HUES64 (cell line): Measurements from ENCODE around the gene ESYT2.

Experiments used
- H3K27ac ChIP-seq: 2 replicates; pipeline ENCODE4 v1.7.0; 2013; ENCODE audit warnings: low read depth, low read length, inconsistent platforms
- H3K27me3 ChIP-seq: 2 replicates; pipeline ENCODE4 v1.6.1; 2013; ENCODE audit warnings: mild to moderate bottlenecking, low read length; ENCODE audit not compliant: insufficient read depth
- H3K36me3 ChIP-seq: 2 replicates; pipeline ENCODE4 v1.6.1; 2013; ENCODE audit warnings: mild to moderate bottlenecking, low read length; ENCODE audit not compliant: insufficient read depth
- H3K4me1 ChIP-seq: 2 replicates; pipeline ENCODE4 v1.6.1; 2013; ENCODE audit warnings: mild to moderate bottlenecking, low read length, moderate library complexity; ENCODE audit not compliant: insufficient read depth
- H3K4me3 ChIP-seq: 2 replicates; pipeline ENCODE4 v1.5.1; 2013; ENCODE audit warnings: mild to moderate bottlenecking, low read length, moderate library complexity
- H3K9ac ChIP-seq: 2 replicates; pipeline ENCODE4 v1.6.1; 2013; ENCODE audit warnings: mild to moderate bottlenecking, low read depth, low read length
- H3K9me3 ChIP-seq: 2 replicates; pipeline ENCODE4 v1.6.1; 2013; ENCODE audit warnings: low read depth, low read length; ENCODE audit not compliant: insufficient read depth
- WGBS: fragments of 150-250, 120-280 bp; methylation state at CpG from one replicate; pipeline ENCODE4 v1.1.7; 2013; ENCODE audit warnings: missing lambda C conversion rate; 5-methylcytosine and 5-hydroxymethylcytosine counted together

The ESYT2 gene

GRCh38 chr7:158779061-158780000 is 50.0 kb downstream of the ESYT2 start:
- Histone ChIP-seq H3K9me3 (peaks cover 18% of the 10 kb centered on the region), H3K4me1 (no peaks in the 10 kb centered on the region), H3K27ac (no peak overlapping the region), H3K4me3 (no peak overlapping the region), H3K36me3 (peaks cover 79% of the 10 kb centered on the region), H3K27me3 (no peaks in the 10 kb centered on the region), H3K9ac (no peak overlapping the region)
- 95% methylated on average over 6 of the region's 6 CpGs for WGBS

GRCh38 chr7:158778471-158778870 is 50.8 kb downstream of the ESYT2 start:
- Histone ChIP-seq H3K9ac (no peak overlapping the region), H3K36me3 (peaks cover 71% of the 10 kb centered on the region), H3K27ac (no peak overlapping the region), H3K9me3 (peaks cover 18% of the 10 kb centered on the region), H3K4me3 (no peak overlapping the region), H3K4me1 (no peaks in the 10 kb centered on the region), H3K27me3 (no peaks in the 10 kb centered on the region)
- WGBS, result 95% methylated on average over 6 of the region's 6 CpGs

GRCh38 chr7:158777793-158778192 is 51.5 kb downstream of the ESYT2 start:
- no peaks in the 10 kb centered on the region for H3K27me3 ChIP-seq
- 88% methylated on average over 10 of the region's 10 CpGs for WGBS
- no peak overlapping the region for H3K4me3 ChIP-seq
- H3K4me1 ChIP-seq, result no peaks in the 10 kb centered on the region
- H3K9me3 ChIP-seq, result peaks cover 18% of the 10 kb centered on the region
- H3K9ac ChIP-seq, result no peak overlapping the region
- H3K27ac ChIP-seq, result no peak overlapping the region
- peaks cover 67% of the 10 kb centered on the region for H3K36me3 ChIP-seq

GRCh38 chr7:158776474-158776873 is 52.8 kb downstream of the ESYT2 start:
- Histone ChIP-seq H3K36me3 (peaks cover 58% of the 10 kb centered on the region), H3K9me3 (peaks cover 5% of the 10 kb centered on the region), H3K4me3 (no peak overlapping the region)

GRCh38 chr7:158774952-158775351 is 54.4 kb downstream of the ESYT2 start:
- Histone ChIP-seq H3K27ac (no peak overlapping the region), H3K27me3 (no peaks in the 10 kb centered on the region), H3K4me1 (no peaks in the 10 kb centered on the region), H3K4me3 (no peak overlapping the region), H3K36me3 (peaks cover 52% of the 10 kb centered on the region), H3K9ac (no peak overlapping the region), H3K9me3 (no peaks in the 10 kb centered on the region)
- WGBS, result 95% methylated on average over 5 of the region's 5 CpGs

More at GRCh38 chr7:158776474-158776873, 52.8 kb downstream of the ESYT2 start:
- WGBS, result 93% methylated on average over 2 of the region's 3 CpGs
- H3K9ac ChIP-seq, result no peak overlapping the region
- no peaks in the 10 kb centered on the region for H3K4me1 ChIP-seq
- no peaks in the 10 kb centered on the region for H3K27me3 ChIP-seq
- H3K27ac ChIP-seq, result no peak overlapping the region

- no peaks in the 10 kb centered on the region for H3K4me1 ChIP-seq
- H3K27me3 ChIP-seq, result no peaks in the 10 kb centered on the region
- peaks cover 43% of the 10 kb centered on the region for H3K36me3 ChIP-seq
- H3K27ac ChIP-seq, result no peak overlapping the region
- H3K4me3 ChIP-seq, result no peak overlapping the region
- no peaks in the 10 kb centered on the region for H3K9me3 ChIP-seq
- WGBS, result 88% methylated on average over 11 of the region's 11 CpGs
- H3K9ac ChIP-seq, result no peak overlapping the region
These were observed 56.4 kb downstream of the ESYT2 start for GRCh38 chr7:158772916-158773315.

- Histone ChIP-seq H3K4me3 (no peak overlapping the region), H3K27me3 (no peaks in the 10 kb centered on the region), H3K4me1 (no peaks in the 10 kb centered on the region), H3K27ac (no peak overlapping the region), H3K9me3 (no peaks in the 10 kb centered on the region), H3K9ac (no peak overlapping the region), H3K36me3 (peaks cover 47% of the 10 kb centered on the region; the same call in 1 of the 2 replicates)
- 93% methylated on average over 16 of the region's 16 CpGs for WGBS
These were observed 58.0 kb downstream of the ESYT2 start for GRCh38 chr7:158771213-158771834.

GRCh38 chr7:158767707-158768106 is 61.6 kb downstream of the ESYT2 start:
- H3K27ac ChIP-seq, result no peak overlapping the region
- peaks cover 50% of the 10 kb centered on the region for H3K36me3 ChIP-seq
- H3K9ac ChIP-seq, result no peak overlapping the region
- 97% methylated on average over 3 of the region's 4 CpGs for WGBS
- no peaks in the 10 kb centered on the region for H3K27me3 ChIP-seq
- H3K4me1 ChIP-seq, result no peaks in the 10 kb centered on the region
- no peak overlapping the region for H3K4me3 ChIP-seq
- H3K9me3 ChIP-seq, result no peaks in the 10 kb centered on the region

- Histone ChIP-seq H3K4me1 (no peaks in the 10 kb centered on the region), H3K27me3 (no peaks in the 10 kb centered on the region), H3K27ac (no peak overlapping the region), H3K36me3 (peaks cover 53% of the 10 kb centered on the region), H3K9ac (no peak overlapping the region), H3K9me3 (no peaks in the 10 kb centered on the region), H3K4me3 (no peak overlapping the region)
- WGBS, result 96% methylated on average over 6 of the region's 6 CpGs
These were observed 62.6 kb downstream of the ESYT2 start for GRCh38 chr7:158766570-158767281.

- Histone ChIP-seq H3K27me3 (no peaks in the 10 kb centered on the region), H3K36me3 (peaks cover 66% of the 10 kb centered on the region), H3K9me3 (no peaks in the 10 kb centered on the region), H3K4me1 (no peaks in the 10 kb centered on the region), H3K9ac (no peak overlapping the region), H3K4me3 (no peak overlapping the region), H3K27ac (no peak overlapping the region)
- 95% methylated on average over 7 of the region's 7 CpGs for WGBS
These were observed 64.3 kb downstream of the ESYT2 start for GRCh38 chr7:158765020-158765419.

GRCh38 chr7:158763454-158764033 is 65.8 kb downstream of the ESYT2 start:
- Histone ChIP-seq H3K27me3 (no peaks in the 10 kb centered on the region), H3K27ac (no peak overlapping the region), H3K36me3 (peaks cover 75% of the 10 kb centered on the region), H3K9ac (no peak overlapping the region), H3K4me3 (no peak overlapping the region), H3K9me3 (no peaks in the 10 kb centered on the region), H3K4me1 (no peaks in the 10 kb centered on the region)
- WGBS, result 95% methylated on average over 13 of the region's 14 CpGs
